Retinal pigment epithelial cell (primary cell): ENCODE results near the gene KLHL36.

ENCODE experiments used
- DNase-seq: peaks from one replicate; pipeline ENCODE4 v3.0.0-alpha.2; 2010; ENCODE audit warnings: low read depth
- H3K4me3 ChIP-seq: 2 replicates; pipeline ENCODE4 v1.5.1; 2011; ENCODE audit warnings: mild to moderate bottlenecking, low read length, control low read depth, moderate library complexity
- CTCF ChIP-seq: conservative IDR thresholded peaks from 2 replicates; pipeline ENCODE4 v1.5.1; 2011; ENCODE audit warnings: low read depth, low read length, control low read depth, inconsistent platforms

KLHL36 gene

GRCh38 chr16:84680165-84680842 lies 32.0 kb downstream of the KLHL36 start:
- no peak for DNase-seq
- TF ChIP-seq CTCF, result no peak
- H3K4me3 ChIP-seq, result no peak overlapping the region

- H3K4me3 ChIP-seq, result no peak overlapping the region
- no peak for DNase-seq
- TF ChIP-seq CTCF, result no peak
Observed at GRCh38 chr16:84680843-84681629, 32.7 kb downstream of the KLHL36 start.

GRCh38 chr16:84683691-84684591 lies 35.6 kb downstream of the KLHL36 start:
- H3K4me3 ChIP-seq, result no peak overlapping the region
- DNase-seq, result no peak
- no peak for TF ChIP-seq CTCF

GRCh38 chr16:84684592-84684965 lies 36.3 kb downstream of the KLHL36 start:
- no peak for TF ChIP-seq CTCF
- no peak overlapping the region for H3K4me3 ChIP-seq
- DNase-seq, result no peak

- DNase-seq, result no peak
- no peak overlapping the region for H3K4me3 ChIP-seq
- TF ChIP-seq CTCF, result no peak
Observed at GRCh38 chr16:84685210-84685609, 36.9 kb downstream of the KLHL36 start.

- TF ChIP-seq CTCF, result no peak
- H3K4me3 ChIP-seq, result no peak overlapping the region
- no peak for DNase-seq
Observed at GRCh38 chr16:84686707-84687298, 38.5 kb downstream of the KLHL36 start.
